Calu3 (cell line): ENCODE measurements around the gene GDF7. TPM values are rescaled to one million over a fixed set of nuclear protein-coding genes. Genes with fewer than 3 reads are reported as not detected.
A peak's percentile ranks its signal among the peaks of the same experiment; 100 is the strongest.

ENCODE experiments used
- BruUV-seq: library from RNA; stranded (reverse); fragments of 400-500 nt; replicated peaks from 2 replicates; lab custom pipeline; 2021; lab: Mats Ljungman, UMichigan
- CTCF ChIA-PET: fragments of 300-600 bp; sonication (Branson Sonifier 250); formaldehyde crosslinking; loops from one replicate; lab custom pipeline; 2022; ENCODE audit warnings: antibody characterized with exemption; lab: Charles Lee
- DNase-seq: peaks from one replicate; pipeline ENCODE4 v3.0.0; 2022
- H3K27ac Mint-ChIP-seq: one replicate; pipeline ENCODE4 v1.8.0; 2022; ENCODE audit warnings: mixed read lengths; ENCODE audit not compliant: unreplicated experiment
- H3K27me3 Mint-ChIP-seq: one replicate; pipeline ENCODE4 v1.8.0; 2022; ENCODE audit warnings: mixed read lengths; ENCODE audit not compliant: unreplicated experiment
- H3K36me3 Mint-ChIP-seq: one replicate; pipeline ENCODE4 v1.8.0; 2022; ENCODE audit warnings: mild to moderate bottlenecking, moderate library complexity, mixed read lengths; ENCODE audit not compliant: insufficient read depth, unreplicated experiment
- H3K4me1 Mint-ChIP-seq: one replicate; pipeline ENCODE4 v1.8.0; 2022; ENCODE audit warnings: mild to moderate bottlenecking, low read depth, mixed read lengths; ENCODE audit not compliant: unreplicated experiment
- H3K4me3 Mint-ChIP-seq: one replicate; pipeline ENCODE4 v1.8.0; 2022; ENCODE audit warnings: mild to moderate bottlenecking, low read depth, moderate library complexity, mixed read lengths; ENCODE audit not compliant: unreplicated experiment
- H3K9me3 Mint-ChIP-seq: one replicate; pipeline ENCODE4 v1.8.0; 2022; ENCODE audit warnings: low read depth, mixed read lengths; ENCODE audit not compliant: unreplicated experiment
- intact Hi-C: fragments of 100-400 bp; cut with micrococcal nuclease; formaldehyde crosslinking; loops from one replicate; pipeline ENCODE4 v1.10.0; 2022; ENCODE audit not compliant: unreplicated experiment
- total RNA-seq: library from RNA; stranded (reverse); gene quantifications from 2 replicates; pipeline ENCODE4 v1.2.3, GENCODE V29; 2022
- TF ChIP-seq, protein P1 (sequence below): fragments of 200-600 bp; IDR thresholded peaks from one replicate; pipeline ENCODE4 v1.8.0; 2022; ENCODE audit warnings: antibody characterized with exemption; ENCODE audit not compliant: unreplicated experiment

GDF7 gene
- total RNA-seq, 1 experiment from 2014 or later: not detected

DNA sequence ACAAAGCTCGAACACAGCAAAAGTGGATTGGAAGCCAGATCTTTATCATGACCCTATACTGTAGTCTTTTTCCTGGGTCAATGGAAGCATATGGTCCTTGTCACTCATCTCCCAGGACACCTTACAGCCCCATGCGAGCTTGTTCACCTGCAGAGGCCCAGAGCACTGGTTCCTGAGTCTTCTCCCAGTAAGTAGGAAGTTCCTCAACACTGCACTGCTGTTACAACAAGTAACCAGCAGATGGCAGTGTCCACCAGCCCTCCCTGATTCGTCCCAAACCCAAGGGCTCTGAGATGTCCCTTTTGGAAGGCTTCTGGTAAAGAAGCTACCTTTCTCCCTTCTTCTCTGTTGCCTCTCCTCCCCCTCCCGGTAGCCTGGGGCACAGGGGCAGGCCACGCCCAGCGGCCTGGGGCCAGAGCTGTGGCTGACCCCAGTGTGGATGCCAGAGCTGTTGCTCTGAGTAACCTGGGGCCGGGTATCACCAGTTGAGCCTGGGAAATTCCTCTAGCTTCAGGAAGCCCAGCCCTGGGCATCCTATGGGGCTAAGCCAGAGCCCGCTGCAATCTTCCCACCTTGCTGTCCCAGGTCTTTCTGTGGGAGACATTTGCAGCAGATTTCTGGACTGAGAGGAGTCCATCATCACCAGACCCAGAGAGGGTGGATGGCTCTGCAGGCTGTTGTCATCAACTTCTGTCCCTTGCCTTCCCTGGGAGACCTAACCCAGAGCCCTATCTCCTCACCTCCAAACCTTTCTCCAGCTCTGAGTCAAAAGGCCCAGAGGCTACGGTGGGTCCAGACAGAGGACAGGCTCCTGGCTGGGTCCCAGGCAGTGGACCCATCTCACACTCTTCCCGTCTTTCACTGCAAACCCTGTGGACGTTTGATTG, 5.3 kb upstream of the GDF7 start:
- DNase-seq: peak; percentile 72
- peaks cover 20% of the 10 kb centered on the region for H3K4me1 Mint-ChIP-seq
- CTCF ChIA-PET: interaction anchor here (0.6 to 2.0 kb wide), 10 partner anchors 10 to 334 kb away, joined by 3 to 38 read pairs (median 4); partner anchors contain the start of gene HS1BP3
- H3K27ac Mint-ChIP-seq: no peak overlapping the region
- intact Hi-C loops: loop anchor here (1.0 to 5.0 kb wide), 5 partner anchors 96 to 457 kb away; no protein-coding TSS in a partner anchor
- TF ChIP-seq, protein P1, sequence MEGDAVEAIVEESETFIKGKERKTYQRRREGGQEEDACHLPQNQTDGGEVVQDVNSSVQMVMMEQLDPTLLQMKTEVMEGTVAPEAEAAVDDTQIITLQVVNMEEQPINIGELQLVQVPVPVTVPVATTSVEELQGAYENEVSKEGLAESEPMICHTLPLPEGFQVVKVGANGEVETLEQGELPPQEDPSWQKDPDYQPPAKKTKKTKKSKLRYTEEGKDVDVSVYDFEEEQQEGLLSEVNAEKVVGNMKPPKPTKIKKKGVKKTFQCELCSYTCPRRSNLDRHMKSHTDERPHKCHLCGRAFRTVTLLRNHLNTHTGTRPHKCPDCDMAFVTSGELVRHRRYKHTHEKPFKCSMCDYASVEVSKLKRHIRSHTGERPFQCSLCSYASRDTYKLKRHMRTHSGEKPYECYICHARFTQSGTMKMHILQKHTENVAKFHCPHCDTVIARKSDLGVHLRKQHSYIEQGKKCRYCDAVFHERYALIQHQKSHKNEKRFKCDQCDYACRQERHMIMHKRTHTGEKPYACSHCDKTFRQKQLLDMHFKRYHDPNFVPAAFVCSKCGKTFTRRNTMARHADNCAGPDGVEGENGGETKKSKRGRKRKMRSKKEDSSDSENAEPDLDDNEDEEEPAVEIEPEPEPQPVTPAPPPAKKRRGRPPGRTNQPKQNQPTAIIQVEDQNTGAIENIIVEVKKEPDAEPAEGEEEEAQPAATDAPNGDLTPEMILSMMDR: peak; percentile 92
- peaks cover 95% of the 10 kb centered on the region for H3K27me3 Mint-ChIP-seq
- no peak overlapping the region for H3K4me3 Mint-ChIP-seq
- no peaks in the 10 kb centered on the region for H3K36me3 Mint-ChIP-seq
- no TSS peak for BruUV-seq
- no peaks in the 10 kb centered on the region for H3K9me3 Mint-ChIP-seq

DNA sequence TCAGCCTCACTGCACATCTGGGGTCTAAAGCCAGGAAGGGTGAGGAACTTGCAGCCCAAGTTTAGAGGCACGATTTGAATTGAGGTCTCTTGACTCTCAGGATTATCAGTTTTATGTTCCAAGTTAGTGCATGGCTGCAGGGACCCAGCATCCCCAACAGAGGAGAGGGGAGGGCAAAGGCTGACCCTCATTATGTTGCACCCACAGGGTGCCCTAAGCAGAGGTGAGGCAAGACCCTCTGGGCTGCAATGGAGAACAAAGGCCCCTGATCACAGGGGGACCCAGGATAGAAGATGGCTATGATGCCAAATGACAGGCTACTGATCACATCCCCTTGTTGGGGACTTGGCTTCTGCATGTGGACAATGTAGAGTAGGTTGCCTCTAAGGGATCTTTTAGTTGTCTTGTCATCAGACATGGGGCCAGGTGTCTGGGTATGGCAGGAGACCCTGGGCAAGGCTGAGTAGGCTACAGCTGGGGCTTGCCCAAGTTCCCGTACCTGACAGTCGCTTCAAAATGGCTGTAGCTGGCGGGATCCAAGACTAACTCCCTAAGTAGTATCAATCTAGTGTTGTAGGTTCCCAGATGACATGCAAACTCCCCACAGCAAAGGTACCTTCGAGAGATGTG, 4.5 kb upstream of the GDF7 start:
- CTCF ChIA-PET: interaction anchor here (0.9 to 2.0 kb wide), 6 partner anchors 11 to 301 kb away, joined by 4 to 38 read pairs (median 8); partner anchors contain the start of gene HS1BP3
- no TSS peak for BruUV-seq
- intact Hi-C loops: loop anchor here (5.0 kb wide), 2 partner anchors 95 to 255 kb away; no protein-coding TSS in a partner anchor

DNA sequence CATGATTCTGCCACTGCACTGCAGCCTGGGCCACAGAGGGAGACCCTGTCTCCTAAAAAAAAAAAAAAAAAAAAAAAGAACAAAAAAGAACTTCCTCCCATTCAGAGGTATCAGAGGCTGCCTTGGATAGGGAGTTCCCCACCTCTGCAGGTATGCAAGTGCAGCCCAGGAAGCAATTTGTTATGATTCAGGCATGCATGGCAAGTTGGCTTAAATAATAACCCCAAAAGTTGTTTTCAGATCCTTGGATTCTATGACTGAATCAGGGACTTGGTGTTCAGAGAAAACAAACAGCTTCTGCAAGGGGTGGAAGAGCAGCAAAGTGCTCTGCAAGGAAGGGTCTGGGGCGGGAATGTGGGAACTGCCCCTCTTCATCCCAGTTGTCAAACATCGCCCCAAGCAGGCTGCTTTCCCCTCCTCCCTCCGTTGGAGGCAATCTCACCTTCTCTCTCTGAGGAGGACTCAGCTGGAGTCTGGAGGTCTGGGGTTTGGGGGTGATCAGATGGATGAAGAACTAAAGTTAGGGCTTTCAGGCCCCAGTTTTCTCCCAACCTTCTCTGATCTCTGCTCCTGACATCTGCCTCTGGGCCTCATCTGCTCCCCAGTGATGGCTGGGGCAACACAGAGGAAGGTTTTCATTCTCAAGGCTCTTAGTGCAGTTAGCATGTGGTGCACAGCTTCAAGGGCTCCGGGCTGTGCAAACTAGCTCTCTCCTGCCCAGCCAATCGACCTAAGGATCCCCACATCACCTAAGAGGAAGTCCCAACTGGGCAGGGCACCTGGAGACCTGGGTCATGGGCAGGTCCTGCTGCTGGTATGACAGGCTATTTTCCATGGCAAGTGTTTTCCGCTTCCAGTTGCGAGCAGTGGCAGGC, 3.5 kb upstream of the GDF7 start:
- TF ChIP-seq, protein P1: no peak
- Mint-ChIP-seq H3K9me3 (no peaks in the 10 kb centered on the region), H3K36me3 (no peaks in the 10 kb centered on the region), H3K4me1 (peaks cover 20% of the 10 kb centered on the region), H3K4me3 (no peak overlapping the region), H3K27ac (no peak overlapping the region), H3K27me3 (peaks cover 92% of the 10 kb centered on the region)
- no peak for DNase-seq
- BruUV-seq: no TSS peak
- CTCF ChIA-PET: interaction anchor here (0.7 to 1.7 kb wide), 4 partner anchors 12 to 470 kb away, joined by 3 to 5 read pairs (median 4); partner anchors contain the start of gene HS1BP3
- intact Hi-C loops: loop anchor here (5.0 kb wide), 2 partner anchors 94 to 254 kb away; no protein-coding TSS in a partner anchor

More for the DNA sequence above, 4.5 kb upstream of the GDF7 start:
- no peak for DNase-seq
- H3K36me3 Mint-ChIP-seq: no peaks in the 10 kb centered on the region
- TF ChIP-seq, protein P1: no peak
- no peak overlapping the region for H3K4me3 Mint-ChIP-seq
- H3K27ac Mint-ChIP-seq: no peak overlapping the region
- H3K27me3 Mint-ChIP-seq: peaks cover 92% of the 10 kb centered on the region
- peaks cover 20% of the 10 kb centered on the region for H3K4me1 Mint-ChIP-seq
- no peaks in the 10 kb centered on the region for H3K9me3 Mint-ChIP-seq
